Loucy (cell line): ENCODE results near the gene MYG1.

Experiments
- CTCF ChIP-seq: fragments of 200-600 bp; sonication (generic); conservative IDR thresholded peaks from 2 replicates; pipeline ENCODE4 v1.5.1; 2014; ENCODE audit warnings: mild to moderate bottlenecking, antibody characterized with exemption, low read length
- EZH2phosphoT487 ChIP-seq: fragments of 200-600 bp; IDR thresholded peaks from 2 replicates; pipeline ENCODE4 v1.6.1; 2018; ENCODE audit warnings: antibody characterized with exemption, mild to moderate bottlenecking, moderate library complexity, borderline replicate concordance

GRCh38 chr12:53300187-53300586 lies 692 bp downstream of the MYG1 start:
- TF ChIP-seq CTCF (no peak), EZH2phosphoT487 (no peak)
